Measurements from ENCODE around the gene LZTFL1.
"Not testable (repeated sequence)": the region's sequence is repeated elsewhere in the genome, so short reads cannot be mapped to it uniquely, and the experiment has no call there.

Gene LZTFL1

DNA sequence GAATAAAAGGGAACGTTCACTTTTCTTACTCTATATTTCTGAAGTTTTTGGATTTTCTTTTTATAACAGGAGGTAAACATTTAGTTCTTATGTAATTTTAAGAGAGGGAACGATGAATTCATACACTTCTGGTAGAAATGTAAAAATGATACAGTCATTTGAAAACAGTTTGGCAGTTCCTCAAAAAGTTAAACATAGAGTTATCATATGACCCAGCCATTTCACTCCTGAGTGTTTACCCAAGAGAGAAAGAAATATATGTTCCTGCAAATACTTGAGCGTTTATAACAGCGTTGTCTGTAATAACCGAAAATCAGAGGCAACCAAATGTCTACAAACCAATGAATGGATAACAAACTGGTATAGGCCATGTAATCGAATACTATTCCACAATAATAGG, 23.6 kb upstream of the LZTFL1 start:
- no peak for DNase-seq (ENCODE audit: extremely low read depth in 1 of 2, low read depth in 1 of 2)

DNA sequence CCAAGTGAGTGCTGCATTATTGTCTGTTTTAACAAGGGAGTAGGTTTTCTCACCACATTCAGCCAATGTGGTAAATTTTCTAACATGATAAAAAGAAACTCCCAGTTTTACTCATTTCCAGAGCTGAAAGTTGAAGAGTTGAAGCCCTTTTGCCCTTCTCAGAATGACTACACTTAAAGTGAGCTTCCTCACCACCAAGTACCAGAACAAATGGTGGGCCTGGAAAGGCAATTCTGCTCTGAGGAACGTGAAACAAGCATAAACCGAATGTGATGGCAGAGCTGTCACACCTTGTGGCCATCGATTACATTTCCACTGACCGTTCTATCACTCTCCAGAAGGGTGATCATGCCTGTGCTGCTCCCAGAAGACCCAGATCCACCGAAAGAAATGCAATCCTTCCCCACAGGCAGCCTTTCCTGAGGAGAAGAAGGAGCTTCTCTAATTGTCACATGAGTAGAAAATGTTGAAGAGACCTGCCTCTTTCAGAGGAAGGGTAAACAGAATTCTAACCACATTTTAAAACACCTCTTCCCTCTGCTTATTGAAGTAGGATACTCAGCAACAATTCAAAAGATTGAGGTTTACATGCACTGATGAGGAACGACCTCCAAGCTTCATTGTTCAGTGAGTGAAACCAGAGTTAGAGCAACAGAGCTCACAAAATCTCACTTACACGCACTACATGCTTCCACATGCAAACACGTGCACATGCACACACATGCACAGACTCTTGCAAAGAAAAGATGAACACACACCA, 23.0 kb upstream of the LZTFL1 start:
- DNase-seq (ENCODE audit: extremely low read depth in 1 of 2, low read depth in 1 of 2), result no peak

DNA sequence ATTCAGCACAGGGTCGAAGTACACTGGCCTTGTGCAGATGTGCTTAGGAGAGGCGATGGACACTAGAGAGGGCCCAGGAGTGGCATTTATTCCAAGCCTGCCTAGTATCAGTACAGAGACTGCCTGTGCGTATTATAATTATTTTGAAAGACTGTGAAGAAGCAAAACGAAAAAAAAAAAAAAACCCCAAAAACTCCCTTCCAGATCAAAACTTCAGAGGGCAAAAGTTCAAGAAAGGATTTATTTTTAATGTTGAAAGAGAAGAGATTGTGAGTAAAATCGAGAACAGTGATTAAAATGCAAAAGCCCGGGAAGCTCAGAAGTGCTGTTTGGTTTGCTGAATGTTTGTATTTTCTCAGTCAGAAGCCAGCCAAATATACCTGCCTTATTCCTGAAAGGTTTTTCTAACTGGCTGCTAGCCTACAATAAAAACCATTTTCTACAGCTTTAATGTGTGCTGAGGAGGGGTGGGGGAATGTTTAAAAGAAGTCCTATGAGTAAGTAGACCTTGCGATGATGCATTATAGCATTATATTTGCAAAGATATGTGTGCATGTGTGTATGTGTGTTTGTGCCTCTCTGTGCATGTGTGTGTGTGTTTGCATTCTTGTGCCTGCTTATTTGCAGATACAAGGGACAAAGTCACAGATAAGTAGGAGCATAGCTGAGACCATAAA, 19.3 kb upstream of the LZTFL1 start:
- no peak for DNase-seq (ENCODE audit: extremely low read depth in 1 of 2, low read depth in 1 of 2)

DNA sequence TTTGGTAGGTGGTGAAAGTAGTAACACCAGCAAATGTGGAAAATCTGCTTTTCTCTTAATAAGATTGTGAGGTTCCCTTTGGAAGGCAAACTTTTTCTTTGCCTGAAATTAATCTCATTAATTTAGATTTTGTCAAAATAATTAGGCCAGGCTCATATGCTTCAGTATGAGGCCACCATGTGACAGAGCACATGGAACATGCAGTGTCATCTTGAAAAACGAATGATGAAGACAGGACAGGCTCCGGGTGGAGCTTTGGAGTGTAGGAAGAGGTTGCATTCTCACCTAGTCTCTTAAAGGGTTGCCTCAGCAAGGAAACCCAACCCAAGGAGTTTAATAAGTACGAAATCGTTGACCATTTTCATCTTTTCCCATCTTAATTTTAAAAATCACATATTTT, 18.6 kb upstream of the LZTFL1 start:
- DNase-seq (ENCODE audit: extremely low read depth in 1 of 2, low read depth in 1 of 2), result no peak

DNA sequence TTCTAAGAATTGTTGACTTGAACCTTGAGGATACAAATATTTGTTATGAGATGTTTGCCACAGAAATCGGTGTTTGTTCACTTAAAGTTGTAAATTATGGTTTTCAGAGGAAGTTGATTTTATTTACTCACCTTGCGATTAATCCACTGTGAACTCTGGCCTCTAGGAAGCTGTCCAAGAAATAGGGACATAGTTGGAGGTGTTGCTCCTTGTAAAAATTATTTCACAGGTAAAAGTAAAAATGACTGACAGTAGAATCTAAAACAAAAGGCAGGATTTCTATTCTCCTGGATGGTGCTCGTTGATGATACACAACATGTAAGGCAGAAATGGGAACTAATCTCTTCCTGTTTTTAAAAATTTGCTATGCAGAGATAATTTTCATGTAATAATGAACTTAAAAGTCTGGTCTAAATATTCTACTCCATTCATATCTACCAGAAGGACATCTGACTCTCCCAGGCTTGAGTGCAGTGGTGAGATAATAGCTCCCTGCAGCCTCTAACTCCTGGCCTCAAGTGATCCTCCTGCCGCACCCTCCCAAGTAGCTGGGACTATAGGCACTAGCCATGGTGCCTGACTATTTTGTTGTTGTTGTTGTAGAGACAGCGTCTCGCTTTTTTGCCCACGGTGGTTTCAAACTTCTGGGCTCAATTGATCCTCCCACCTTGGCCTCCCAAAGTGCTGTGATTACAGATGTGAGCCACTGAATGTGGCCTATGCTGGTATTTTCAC, 17.1 kb upstream of the LZTFL1 start:
- no peak for DNase-seq (ENCODE audit: extremely low read depth in 1 of 2, low read depth in 1 of 2)

DNA sequence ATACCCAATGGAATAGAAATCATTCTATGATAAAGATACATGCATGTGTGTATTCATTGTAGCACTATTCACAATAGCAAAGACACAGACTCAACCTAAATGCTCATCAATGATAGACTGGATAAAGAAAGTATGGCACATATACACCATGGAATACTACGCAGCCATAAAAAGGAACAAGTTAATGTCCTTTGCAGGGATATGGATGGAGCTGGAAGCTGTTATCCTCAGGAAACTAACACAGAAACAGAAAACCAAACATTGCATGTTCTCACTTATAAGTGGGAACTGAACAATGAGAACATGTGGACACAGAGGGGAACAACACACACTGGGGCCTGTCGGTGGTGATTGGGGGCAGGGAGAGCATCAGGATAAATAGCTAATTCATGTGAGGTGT, 15.1 kb upstream of the LZTFL1 start:
- not testable (repeated sequence) for DNase-seq (ENCODE audit: extremely low read depth in 1 of 2, low read depth in 1 of 2)

DNA sequence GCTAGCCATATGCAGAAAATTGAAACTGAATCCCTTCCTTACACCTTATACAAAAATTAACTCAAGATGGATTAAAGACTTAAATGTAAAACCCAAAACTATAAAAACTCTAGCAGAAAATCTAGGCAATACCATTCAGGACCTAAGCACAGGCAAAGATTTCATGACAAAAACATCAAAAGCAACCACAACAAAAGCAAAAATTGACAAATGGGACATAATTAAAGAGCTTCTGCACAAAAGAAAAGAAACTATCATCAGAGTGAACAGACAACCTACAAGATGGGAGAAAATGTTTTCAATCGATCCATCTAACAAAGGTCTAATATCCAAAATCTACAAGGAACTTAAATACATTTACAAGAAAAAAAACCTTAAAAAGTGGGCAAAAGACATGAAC, 14.4 kb upstream of the LZTFL1 start:
- DNase-seq (ENCODE audit: extremely low read depth in 1 of 2, low read depth in 1 of 2), result not testable (repeated sequence)

DNA sequence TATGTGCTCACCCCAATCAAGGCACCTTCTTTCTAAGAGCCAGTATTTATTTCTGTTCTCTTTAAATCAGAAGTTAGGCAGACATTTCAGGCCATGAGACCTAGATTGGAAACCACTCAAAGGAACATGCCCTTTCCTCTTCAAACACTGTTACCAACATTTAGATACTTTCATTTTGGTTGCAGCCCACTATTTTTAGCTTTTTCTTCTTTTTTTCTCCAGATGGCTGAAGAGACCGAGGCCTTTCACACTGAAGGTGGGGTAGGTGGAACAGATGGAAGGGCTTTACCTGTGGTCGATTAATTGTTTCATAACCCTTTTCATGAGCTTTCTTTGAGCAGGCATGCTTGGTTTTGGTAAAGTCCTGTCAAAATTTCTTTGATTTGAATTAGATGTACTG, 10.9 kb upstream of the LZTFL1 start:
- no peak for DNase-seq (ENCODE audit: extremely low read depth in 1 of 2, low read depth in 1 of 2)

DNA sequence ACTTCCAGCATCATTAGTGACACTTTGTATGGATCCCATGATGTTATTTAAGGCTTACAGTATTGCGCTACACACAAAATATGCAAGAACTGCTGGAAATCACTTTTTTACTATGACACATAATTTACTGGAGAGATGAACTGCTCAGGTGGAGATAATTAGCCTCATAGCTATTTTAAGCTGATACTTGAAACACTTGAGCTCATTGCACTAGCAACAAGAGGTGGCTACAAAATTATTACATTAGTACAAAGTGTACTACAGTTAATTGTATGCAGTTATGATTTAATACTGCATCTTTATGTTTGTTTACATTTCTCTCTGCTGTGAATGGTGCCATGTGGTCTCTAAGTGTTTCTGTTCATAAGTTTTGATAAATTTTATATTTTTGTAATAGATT, 6.5 kb upstream of the LZTFL1 start:
- no peak for DNase-seq (ENCODE audit: extremely low read depth in 1 of 2, low read depth in 1 of 2)

DNA sequence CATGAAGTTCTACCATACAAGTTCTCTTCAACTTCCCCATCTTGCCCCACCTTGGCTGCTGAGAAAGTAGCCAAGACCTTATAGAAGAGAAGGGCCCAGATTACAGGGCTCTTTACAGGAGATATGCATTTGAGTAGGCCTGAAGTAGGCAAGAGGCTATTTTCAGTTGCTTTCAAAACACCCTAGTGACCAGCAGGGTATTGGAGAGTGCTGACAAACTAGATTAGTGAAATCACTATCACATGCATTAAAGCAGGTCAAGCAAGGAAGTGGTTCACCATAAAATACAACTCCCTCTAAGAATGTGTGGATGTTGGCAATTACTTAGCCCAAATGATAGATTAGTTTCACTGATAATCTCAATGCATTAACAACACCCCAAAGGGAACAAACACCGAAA, 2.7 kb upstream of the LZTFL1 start:
- no peak for DNase-seq (ENCODE audit: extremely low read depth in 1 of 2, low read depth in 1 of 2)

DNA sequence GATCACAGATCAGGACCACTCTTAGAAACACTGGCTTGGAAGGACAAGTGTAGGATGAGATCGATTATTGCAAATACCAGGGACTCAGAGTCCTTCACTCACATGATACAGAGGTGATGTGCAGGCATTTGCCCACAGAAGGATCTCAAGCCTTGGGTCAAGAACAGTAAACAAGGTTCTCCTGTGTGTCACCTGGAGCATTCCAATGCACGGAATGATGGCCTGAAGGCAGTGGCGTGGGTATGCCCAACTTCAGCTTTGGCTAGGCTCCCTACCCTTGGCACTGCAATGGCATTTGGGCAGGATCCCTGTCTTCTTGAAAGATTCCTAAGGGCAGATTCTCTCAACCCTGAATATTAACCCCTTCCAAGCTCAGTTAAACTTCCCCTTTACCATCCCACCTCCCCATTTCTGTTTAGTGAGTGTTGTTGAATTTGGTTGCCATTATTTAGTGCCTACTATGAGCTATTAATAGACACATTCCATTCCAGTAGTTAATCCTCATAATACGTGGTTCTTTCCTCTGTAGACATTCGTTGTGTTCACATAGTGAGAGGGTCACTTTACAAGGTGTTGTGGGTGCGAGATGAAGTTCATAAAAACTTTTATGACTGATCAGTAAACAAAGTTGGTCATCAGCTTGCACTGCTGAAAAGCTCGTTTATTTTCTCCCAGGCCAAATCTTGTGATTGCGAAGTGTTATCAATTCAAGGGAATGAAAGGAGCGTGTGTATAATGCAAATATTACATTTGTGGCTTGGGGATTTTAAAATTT, 1.1 kb upstream of the LZTFL1 start:
- DNase-seq (ENCODE audit: extremely low read depth in 1 of 2, low read depth in 1 of 2), result no peak

DNA sequence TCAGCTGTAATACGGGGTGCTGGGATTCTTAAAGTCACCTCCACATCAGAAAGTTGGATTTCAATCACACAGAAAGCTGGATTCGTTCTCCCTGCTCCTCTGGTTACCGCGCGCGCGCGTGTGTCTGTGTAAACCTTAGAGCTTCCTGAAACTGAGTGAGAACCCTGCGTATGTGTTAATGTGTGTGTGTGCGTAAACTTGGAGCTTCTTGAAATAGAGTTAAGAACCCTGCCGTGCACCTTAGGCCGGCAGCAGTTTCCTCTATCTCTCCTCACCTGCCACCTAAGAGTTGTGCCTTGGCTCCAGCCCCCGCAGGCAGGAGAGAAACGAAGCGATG, 531 bp downstream of the LZTFL1 start:
- no peak for DNase-seq (ENCODE audit: extremely low read depth in 1 of 2, low read depth in 1 of 2)

DNA sequence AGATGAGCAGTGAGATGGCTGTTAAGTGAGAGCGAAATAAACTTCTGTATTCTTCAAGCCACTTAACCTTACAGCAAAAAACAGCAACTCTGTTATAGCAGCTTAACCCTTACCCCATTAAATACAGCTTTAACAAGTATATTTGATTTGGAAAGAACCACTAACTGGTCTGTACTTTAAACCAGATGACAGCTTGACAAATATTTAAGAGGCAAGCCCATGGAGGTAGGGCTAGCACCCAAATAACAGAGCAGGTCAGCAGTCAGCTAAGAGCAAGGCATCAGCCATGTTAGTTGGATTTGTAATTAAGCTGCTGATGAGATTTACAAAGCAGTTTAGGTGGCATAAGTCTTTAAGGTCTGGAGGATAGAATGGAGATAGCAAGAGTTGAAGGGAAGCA, 3.5 kb downstream of the LZTFL1 start:
- no peak for DNase-seq (ENCODE audit: extremely low read depth in 1 of 2, low read depth in 1 of 2)

DNA sequence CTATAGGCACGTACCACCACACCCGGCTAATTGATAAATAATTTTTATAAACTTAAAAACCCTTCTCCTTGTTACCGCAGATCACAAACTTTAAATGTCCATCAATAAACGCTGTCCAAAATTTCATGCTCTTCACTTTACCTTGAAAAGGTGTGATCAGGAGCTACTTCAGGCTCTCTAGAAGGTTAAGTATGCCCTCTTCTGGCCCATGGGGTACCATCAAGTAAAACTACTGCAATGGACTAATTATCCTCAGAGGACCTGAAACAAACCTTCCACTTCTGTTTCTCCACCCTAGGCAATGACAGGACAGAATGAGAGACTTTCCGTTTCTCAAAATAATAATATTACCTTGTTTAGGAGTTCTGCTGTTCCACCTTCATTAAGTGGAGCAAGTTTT, 9.2 kb downstream of the LZTFL1 start:
- no peak for DNase-seq (ENCODE audit: extremely low read depth in 1 of 2, low read depth in 1 of 2)

DNA sequence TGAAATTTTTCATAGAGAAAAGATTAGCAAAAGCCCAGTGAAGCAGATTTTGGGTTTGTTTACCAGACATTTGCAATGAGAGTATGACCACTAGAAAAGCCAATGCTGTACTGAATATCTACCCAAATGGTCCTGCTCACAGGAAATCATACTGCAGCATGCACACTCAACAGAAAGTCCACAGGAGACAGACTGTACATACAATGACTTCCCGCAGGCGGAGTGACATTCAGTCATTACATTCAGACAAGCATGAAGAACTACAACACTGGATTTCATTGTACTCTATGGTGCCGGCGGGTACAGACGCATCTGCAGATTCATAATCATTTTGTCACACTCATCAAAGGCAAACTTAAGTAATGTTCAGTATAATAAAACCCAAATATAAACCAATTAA, 11.8 kb downstream of the LZTFL1 start:
- no peak for DNase-seq (ENCODE audit: extremely low read depth in 1 of 2, low read depth in 1 of 2)

DNA sequence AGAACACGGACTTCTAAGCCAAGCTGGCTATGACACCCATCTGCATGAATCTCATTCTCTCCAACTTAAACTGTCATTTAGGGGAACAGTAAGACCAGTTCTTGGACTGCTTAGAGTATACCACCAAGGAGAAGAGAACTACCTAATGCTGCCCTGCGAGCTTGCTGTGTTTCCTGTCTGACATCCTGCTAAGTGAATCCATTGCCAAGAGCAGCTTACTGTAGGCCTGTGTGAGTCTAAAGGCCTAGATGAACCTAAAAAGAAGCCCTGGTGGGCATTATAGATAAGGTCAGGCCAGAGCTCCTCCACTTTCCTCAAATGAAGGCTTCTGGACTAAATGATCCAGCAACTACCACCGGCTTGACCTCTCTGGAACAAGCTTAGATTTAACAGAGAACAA, 15.0 kb downstream of the LZTFL1 start:
- no peak for DNase-seq (ENCODE audit: extremely low read depth in 1 of 2, low read depth in 1 of 2)

DNA sequence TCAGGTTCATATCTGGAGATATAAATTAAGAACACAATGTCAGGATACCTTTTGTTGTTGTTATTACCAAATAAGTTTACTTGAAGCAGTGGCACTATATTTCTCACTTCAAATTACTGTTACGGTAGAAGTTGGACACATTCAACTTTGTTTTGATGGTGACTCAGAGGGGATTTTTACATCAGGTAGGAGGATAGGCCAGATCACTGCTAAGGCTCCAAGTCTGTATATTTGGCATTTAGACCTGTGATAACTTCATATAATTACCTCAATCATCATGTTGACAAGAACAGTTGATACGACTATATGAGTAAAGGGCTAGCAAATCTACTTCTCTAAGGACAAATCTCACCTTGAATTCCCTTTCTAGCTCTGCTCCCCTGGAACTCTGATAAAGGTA, 15.6 kb downstream of the LZTFL1 start:
- DNase-seq (ENCODE audit: extremely low read depth in 1 of 2, low read depth in 1 of 2), result no peak

DNA sequence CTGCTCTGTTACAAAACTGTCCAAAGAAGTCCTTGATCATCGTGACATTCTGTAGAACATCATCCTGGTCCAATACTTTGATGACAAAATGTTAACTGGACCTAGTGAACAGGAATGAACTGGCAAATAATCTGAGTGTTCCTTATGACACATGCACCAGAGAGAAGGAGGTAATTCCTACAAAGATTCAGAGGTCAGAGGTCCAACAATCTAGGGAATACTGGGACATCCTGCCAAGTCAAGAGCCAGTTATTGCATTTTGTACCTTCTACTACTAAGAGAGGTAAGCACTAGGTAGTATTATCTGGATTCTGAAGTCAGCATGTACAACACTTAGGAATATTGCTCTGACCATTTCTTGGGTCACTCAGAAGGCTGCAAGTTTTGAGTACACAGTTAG, 20.8 kb downstream of the LZTFL1 start:
- DNase-seq (ENCODE audit: extremely low read depth in 1 of 2, low read depth in 1 of 2), result no peak

DNA sequence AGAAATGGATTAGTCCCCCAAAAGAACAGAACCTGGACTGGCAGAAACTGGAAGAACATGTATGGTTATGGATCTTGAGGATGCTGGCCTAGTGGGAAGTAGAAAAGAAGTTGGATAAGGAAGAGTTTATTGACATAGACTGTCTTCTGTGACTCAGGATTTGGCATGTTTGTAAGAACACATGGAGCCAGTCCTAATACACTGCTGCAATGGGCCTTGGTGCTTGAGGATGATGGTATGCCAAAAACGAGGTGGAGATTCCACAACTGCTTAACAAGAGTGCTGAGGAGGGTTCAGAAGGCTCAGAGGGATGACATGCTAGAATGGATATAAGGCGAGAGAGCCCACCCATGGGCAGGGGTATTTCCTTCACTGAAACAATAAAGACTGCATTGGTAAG, 22.4 kb downstream of the LZTFL1 start:
- DNase-seq (ENCODE audit: extremely low read depth in 1 of 2, low read depth in 1 of 2), result no peak

DNA sequence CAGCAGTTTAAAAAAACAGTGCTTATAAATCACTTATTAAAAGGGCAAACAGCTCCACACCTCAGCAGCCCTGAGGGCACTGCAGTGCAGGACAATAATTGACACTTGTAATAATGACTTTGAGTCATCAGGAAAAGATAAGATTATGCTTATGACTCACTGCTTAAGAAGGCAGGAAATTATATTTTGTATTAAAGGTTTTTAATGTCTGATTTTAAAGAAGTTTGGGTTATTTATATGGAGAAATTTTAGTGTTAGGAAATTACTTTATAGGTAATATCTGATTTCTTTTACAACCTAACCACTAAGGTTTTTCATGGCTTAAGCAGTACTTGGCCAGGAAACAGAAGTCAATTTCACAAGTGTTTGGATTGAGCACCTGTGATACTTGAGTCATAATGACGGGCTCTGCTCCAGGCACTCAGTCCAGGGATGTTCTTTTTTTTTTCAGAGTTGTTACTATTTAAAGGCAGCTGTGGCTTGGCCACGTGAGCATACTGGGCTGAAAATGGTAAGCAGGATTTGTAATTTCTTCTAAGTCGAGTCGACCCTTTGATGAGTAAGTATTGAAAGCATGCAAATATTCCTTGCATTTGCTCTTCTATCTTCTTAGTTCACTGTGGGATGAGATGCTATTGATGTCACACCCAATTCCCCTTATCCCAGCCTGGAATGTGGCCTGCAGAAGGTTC, 23.9 kb downstream of the LZTFL1 start:
- no peak for DNase-seq (ENCODE audit: extremely low read depth in 1 of 2, low read depth in 1 of 2)

DNA sequence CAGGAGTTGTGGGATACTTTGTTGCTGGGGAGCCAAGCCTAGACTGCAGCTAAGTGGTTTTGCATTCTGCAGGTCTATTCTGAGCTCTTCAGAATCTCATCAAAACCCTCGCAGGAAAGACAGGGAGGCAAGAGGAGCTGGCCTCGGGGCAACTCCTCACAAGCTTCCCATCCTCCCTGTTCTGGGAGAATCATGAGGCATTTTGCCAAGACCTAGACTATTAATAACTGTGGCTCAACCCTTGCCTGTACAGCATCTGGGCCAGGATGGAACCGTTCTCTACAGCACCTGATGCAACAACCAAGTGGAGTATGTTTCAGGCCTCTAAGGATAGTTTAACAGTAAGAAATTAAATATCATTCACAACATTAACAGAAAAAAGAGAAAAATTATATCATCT, 25.4 kb downstream of the LZTFL1 start:
- no peak for DNase-seq (ENCODE audit: extremely low read depth in 1 of 2, low read depth in 1 of 2)
